MM.1S (cell line): ENCODE measurements around the gene DUSP15.

Source experiments
- DNase-seq: peaks from one replicate; pipeline ENCODE4 v3.0.0-alpha.2; 2015
- H2AFZ ChIP-seq: fragments of 300-600 bp; sonication (generic); 2 replicates; pipeline ENCODE4 v1.6.0; 2016; ENCODE audit warnings: antibody characterized with exemption, low read length
- H3F3A ChIP-seq: fragments of 300-600 bp; sonication (generic); 2 replicates; pipeline ENCODE4 v1.6.1; 2016; ENCODE audit warnings: mild to moderate bottlenecking, antibody characterized with exemption, low read length, moderate library complexity, mixed read lengths; ENCODE audit not compliant: insufficient read depth
- H3K27ac ChIP-seq: fragments of 300-600 bp; sonication (generic); 2 replicates; pipeline ENCODE4 v1.5.1; 2016; ENCODE audit warnings: mild to moderate bottlenecking, low read length
- H3K27me3 ChIP-seq: fragments of 300-600 bp; sonication (generic); replicated peaks from 2 replicates; pipeline ENCODE4 v1.6.0; 2016; ENCODE audit warnings: low read length; ENCODE audit not compliant: insufficient read depth
- H3K36me3 ChIP-seq: fragments of 300-600 bp; sonication (generic); replicated peaks from 2 replicates; pipeline ENCODE4 v1.6.1; 2016; ENCODE audit warnings: mild to moderate bottlenecking, low read length, mixed read lengths; ENCODE audit not compliant: insufficient read depth
- H3K4me1 ChIP-seq: fragments of 300-600 bp; sonication (generic); 2 replicates; pipeline ENCODE4 v1.6.1; 2016; ENCODE audit warnings: low read length, mixed read lengths
- H3K4me2 ChIP-seq: fragments of 300-600 bp; sonication (generic); 2 replicates; pipeline ENCODE4 v1.6.0; 2016; ENCODE audit warnings: low read depth, low read length
- H3K4me3 ChIP-seq: fragments of 300-600 bp; sonication (generic); 2 replicates; pipeline ENCODE4 v1.5.1; 2016; ENCODE audit warnings: low read length, mixed read lengths
- H3K79me2 ChIP-seq: fragments of 300-600 bp; sonication (generic); 2 replicates; pipeline ENCODE4 v1.6.1; 2016; ENCODE audit warnings: mixed run types, low read length, mixed read lengths
- H3K9ac ChIP-seq: fragments of 300-600 bp; sonication (generic); 2 replicates; pipeline ENCODE4 v1.6.1; 2016; ENCODE audit warnings: low read length, mixed read lengths
- H3K9me2 ChIP-seq: fragments of 300-600 bp; sonication (generic); replicated peaks from 2 replicates; pipeline ENCODE4 v1.6.1; 2016; ENCODE audit warnings: mild to moderate bottlenecking, low read length, mixed read lengths; ENCODE audit not compliant: insufficient read depth
- H3K9me3 ChIP-seq: fragments of 300-600 bp; sonication (generic); replicated peaks from 2 replicates; pipeline ENCODE4 v1.6.1; 2016; ENCODE audit warnings: mild to moderate bottlenecking, low read length, mixed read lengths; ENCODE audit not compliant: insufficient read depth
- H4K20me1 ChIP-seq: fragments of 300-600 bp; sonication (generic); 2 replicates; pipeline ENCODE4 v1.6.1; 2016; ENCODE audit warnings: mild to moderate bottlenecking, low read length, moderate library complexity, mixed read lengths; ENCODE audit not compliant: insufficient read depth
- EZH2 ChIP-seq: fragments of 300-600 bp; sonication (generic); optimal IDR thresholded peaks from 2 replicates; pipeline ENCODE3; 2017; ENCODE audit warnings: low read depth, mild to moderate bottlenecking, antibody characterized with exemption, low read length, mixed read lengths
- EZH2phosphoT487 ChIP-seq: fragments of 300-600 bp; sonication (generic); IDR thresholded peaks from 2 replicates; pipeline ENCODE4 v1.6.1; 2018; ENCODE audit warnings: antibody characterized with exemption, low read length
- TF ChIP-seq, protein P1 (sequence below): fragments of 300-600 bp; sonication (generic); IDR thresholded peaks from 2 replicates; pipeline ENCODE4 v1.5.1; 2016; ENCODE audit warnings: antibody characterized with exemption, low read length, mixed read lengths

Gene DUSP15

DNA sequence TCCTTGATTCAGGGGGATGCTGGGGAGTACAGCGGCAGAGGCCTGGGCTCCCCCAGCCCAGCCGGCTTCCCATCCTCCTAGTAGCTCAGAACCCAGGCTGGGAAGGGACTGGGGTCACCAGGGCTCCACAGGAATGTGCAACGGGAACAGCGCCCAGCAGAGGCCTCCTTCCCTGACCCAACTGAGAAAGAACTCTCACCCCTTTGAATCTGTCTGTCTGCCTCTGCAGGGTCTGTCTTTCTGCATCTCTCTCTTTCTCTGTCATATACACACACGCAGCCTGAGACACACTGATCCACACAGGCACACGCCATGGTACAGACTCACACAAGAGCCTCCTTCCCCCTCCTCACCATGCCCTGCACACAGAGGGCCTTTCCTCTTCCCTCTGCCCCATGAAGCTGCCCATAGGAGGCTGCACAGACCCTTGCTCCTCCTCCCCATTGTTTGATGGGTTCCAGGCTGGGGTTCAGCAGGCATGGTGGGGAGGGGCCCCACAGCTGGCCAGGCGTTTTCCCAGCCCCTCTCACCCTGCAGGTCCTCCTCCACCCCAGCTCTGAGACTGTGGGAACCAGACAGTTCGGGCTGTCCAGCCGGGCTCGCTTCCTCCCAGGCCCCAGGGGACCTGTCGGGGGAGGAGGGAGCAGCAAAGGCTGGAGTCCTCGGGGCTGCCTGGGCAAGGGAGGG, 27.7 kb downstream of the DUSP15 start:
- no peak overlapping the region for H2AFZ ChIP-seq
- H3K4me1 ChIP-seq = peaks cover 11% of the 10 kb centered on the region
- no peak overlapping the region for H3K9ac ChIP-seq
- no peak overlapping the region for H3K4me2 ChIP-seq
- no peak for DNase-seq
- no peaks in the 10 kb centered on the region for H3K9me3 ChIP-seq
- 0 out of 2 replicates have a peak, but pooled peaks cover 2% of the 10 kb centered on the region for H3F3A ChIP-seq
- peaks cover 89% of the 10 kb centered on the region for H3K27me3 ChIP-seq
- TF ChIP-seq EZH2 (no peak), EZH2phosphoT487 (no peak)
- TF ChIP-seq, protein P1, sequence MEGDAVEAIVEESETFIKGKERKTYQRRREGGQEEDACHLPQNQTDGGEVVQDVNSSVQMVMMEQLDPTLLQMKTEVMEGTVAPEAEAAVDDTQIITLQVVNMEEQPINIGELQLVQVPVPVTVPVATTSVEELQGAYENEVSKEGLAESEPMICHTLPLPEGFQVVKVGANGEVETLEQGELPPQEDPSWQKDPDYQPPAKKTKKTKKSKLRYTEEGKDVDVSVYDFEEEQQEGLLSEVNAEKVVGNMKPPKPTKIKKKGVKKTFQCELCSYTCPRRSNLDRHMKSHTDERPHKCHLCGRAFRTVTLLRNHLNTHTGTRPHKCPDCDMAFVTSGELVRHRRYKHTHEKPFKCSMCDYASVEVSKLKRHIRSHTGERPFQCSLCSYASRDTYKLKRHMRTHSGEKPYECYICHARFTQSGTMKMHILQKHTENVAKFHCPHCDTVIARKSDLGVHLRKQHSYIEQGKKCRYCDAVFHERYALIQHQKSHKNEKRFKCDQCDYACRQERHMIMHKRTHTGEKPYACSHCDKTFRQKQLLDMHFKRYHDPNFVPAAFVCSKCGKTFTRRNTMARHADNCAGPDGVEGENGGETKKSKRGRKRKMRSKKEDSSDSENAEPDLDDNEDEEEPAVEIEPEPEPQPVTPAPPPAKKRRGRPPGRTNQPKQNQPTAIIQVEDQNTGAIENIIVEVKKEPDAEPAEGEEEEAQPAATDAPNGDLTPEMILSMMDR = no peak
- no peaks in the 10 kb centered on the region for H3K36me3 ChIP-seq
- no peaks in the 10 kb centered on the region for H3K9me2 ChIP-seq
- H3K4me3 ChIP-seq = no peak overlapping the region
- H3K79me2 ChIP-seq = no peaks in the 10 kb centered on the region
- no peaks in the 10 kb centered on the region; the same call in 1 of the 2 replicates for H4K20me1 ChIP-seq
- no peak overlapping the region for H3K27ac ChIP-seq

DNA sequence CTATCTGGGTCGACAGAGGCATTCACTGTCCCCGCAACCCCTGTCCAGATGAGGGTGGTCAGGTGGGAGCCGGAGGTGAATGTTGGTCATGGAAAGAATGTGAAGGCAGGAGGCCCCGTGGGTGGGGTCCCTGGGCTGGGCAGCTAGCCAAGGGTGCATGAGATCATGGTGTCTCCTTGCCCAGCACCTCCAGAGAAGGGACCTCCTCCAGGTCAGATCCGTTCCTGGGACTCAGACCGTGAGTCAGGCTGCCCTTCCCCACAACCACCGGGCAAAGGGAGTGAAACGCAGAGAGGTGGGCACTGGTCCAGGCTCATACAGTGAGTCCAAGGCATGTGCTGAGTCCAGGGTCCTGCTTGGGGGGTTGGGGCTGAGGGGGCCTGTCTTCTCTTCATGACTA, 28.4 kb downstream of the DUSP15 start:
- Histone ChIP-seq H3K79me2 (no peaks in the 10 kb centered on the region), H3K27ac (no peak overlapping the region), H3K36me3 (no peaks in the 10 kb centered on the region), H3K27me3 (peaks cover 85% of the 10 kb centered on the region), H3K9me3 (no peaks in the 10 kb centered on the region), H3K4me1 (peaks cover 16% of the 10 kb centered on the region), H2AFZ (no peak overlapping the region), H3K9me2 (no peaks in the 10 kb centered on the region), H3F3A (0 out of 2 replicates have a peak, but pooled peaks cover 2% of the 10 kb centered on the region), H3K9ac (no peak overlapping the region), H3K4me3 (no peak overlapping the region), H4K20me1 (no peaks in the 10 kb centered on the region), H3K4me2 (no peak overlapping the region)
- TF ChIP-seq, protein P1 = no peak
- TF ChIP-seq EZH2 (no peak), EZH2phosphoT487 (no peak)
- no peak for DNase-seq

DNA sequence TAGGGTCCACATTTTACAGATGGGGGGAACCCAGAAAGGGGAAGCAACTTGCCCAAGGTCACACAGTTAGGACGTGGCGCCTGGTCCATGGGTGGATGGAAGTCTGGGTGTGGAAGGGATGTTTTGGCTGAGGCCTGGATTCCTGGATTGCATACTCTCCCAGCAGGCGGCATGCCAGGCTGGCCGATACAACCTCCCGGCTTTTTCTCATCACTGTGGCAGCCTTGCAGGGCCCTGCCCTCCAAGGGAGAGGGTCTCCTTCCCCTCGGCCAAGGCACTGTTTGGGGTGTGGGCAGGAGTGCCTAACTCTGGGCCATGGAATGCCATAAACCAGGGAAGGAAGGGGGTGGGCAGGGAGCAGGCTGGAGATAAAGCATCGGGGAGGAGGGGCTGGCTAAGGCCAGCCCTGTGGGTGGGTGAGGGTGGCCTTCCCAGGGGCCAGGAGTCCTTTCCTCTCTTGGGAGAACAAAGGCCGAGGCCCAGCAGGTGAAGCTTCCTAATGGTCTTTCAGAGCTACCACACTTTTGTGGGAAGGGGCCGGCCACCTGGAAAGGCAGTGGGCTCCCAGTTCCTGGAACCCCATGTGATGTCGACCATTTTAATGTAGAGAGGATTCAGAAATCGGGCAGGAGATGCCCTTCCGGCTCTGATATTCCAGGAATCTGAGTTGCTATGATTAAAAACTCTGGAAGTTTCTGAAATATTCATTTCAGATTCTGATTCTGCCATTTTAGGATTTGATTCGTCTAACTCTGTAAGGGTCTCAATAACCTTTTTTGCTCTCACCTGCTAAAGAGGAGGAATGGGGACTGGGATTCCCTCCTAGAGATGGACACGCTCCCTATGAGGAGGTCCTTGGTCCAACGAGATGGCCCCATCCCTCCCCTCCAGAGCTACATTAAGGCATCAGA, 29.2 kb downstream of the DUSP15 start:
- Histone ChIP-seq H3F3A (no peaks in the 10 kb centered on the region), H3K79me2 (no peaks in the 10 kb centered on the region), H3K4me3 (no peak overlapping the region), H3K4me2 (no peak overlapping the region), H3K9ac (no peak overlapping the region), H3K9me3 (no peaks in the 10 kb centered on the region), H3K27me3 (peaks cover 80% of the 10 kb centered on the region), H3K4me1 (peaks cover 19% of the 10 kb centered on the region), H4K20me1 (no peaks in the 10 kb centered on the region), H3K36me3 (no peaks in the 10 kb centered on the region), H3K27ac (no peak overlapping the region), H2AFZ (no peak overlapping the region), H3K9me2 (no peaks in the 10 kb centered on the region)
- DNase-seq = no peak
- no peak for TF ChIP-seq EZH2phosphoT487
- TF ChIP-seq EZH2 = no peak
- TF ChIP-seq, protein P1 = no peak
